HCT116 (cell line): ENCODE results near the gene PKP1. TPM values are rescaled to one million over a fixed set of nuclear protein-coding genes. Genes with fewer than 3 reads are reported as not detected.

Experiments used
- ATAC-seq: fragments of 200-7000 bp; cut with Tn5 transposase; 2 replicates; pipeline ENCODE4 v1.9.1; 2020; ENCODE audit warnings: mild to moderate bottlenecking, moderate library complexity
- BruUV-seq: library from RNA; stranded (reverse); fragments of 400-500 nt; replicated peaks from 2 replicates; lab custom pipeline; 2021; lab: Mats Ljungman, UMichigan
- CTCF ChIA-PET: fragments of 300-600 bp; sonication (Branson Sonifier 250); formaldehyde crosslinking; loops from one replicate; lab custom pipeline; 2021; ENCODE audit warnings: antibody characterized with exemption; lab: Charles Lee
- POLR2A ChIA-PET: fragments of 300-600, 350-600 bp; sonication (Branson Sonifier 250); formaldehyde crosslinking; loops from one replicate; lab custom pipeline; 2021; ENCODE audit warnings: antibody characterized with exemption; lab: Charles Lee
- RAD21 ChIA-PET, 2 experiments: fragments of 300-600 bp; sonication (Branson Sonifier 250); formaldehyde crosslinking; loops; one replicate each; lab custom pipeline; 2023; ENCODE audit warnings: low total read pairs in 2 of 2; ENCODE audit not compliant: uncharacterized antibody in 2 of 2, unreplicated experiment in 2 of 2, low non-redundant PET in 1 of 2; lab: Charles Lee
- DNase-seq: peaks from one replicate; pipeline ENCODE4 v3.0.0-alpha.2; 2010; ENCODE audit warnings: low read depth, low spot score
- H2AFZ ChIP-seq: fragments of 200-600 bp; shearing (Covaris generic), sonication (generic); 2 replicates; pipeline ENCODE4 v1.6.1; 2017; ENCODE audit warnings: low read depth, mixed run types, mixed read lengths, antibody characterized with exemption, low read length; ENCODE audit not compliant: poor library complexity, severe bottlenecking
- H3K27ac ChIP-seq: 2 replicates; pipeline ENCODE4 v1.5.1; 2012; ENCODE audit warnings: low read depth, low read length
- H3K27me3 ChIP-seq: fragments of 200-600 bp; sonication (generic); 2 replicates; pipeline ENCODE4 v1.6.1; 2016; ENCODE audit warnings: mixed run types, low read length, mixed read lengths; ENCODE audit not compliant: insufficient read depth
- H3K36me3 ChIP-seq, 2 experiments: fragments of 200-500 bp in 1 of 2; fragments of 200-600 bp in 1 of 2; sonication (Bioruptor generic) in 1 of 2; sonication (generic) in 1 of 2; 2 replicates each; pipeline versions ENCODE4 v1.5.1 to v1.6.1; 2014 to 2016; ENCODE audit warnings: low read length in 2 of 2, inconsistent platforms in 1 of 2, mixed read lengths in 1 of 2, mixed run types in 1 of 2; ENCODE audit not compliant: insufficient read depth in 2 of 2, control insufficient read depth in 1 of 2
- H3K4me1 ChIP-seq, 2 experiments: fragments of 200-600 bp in 1 of 2; sonication (generic) in 1 of 2; 2 replicates each; pipeline versions ENCODE4 v1.5.1 to v1.6.1; 2012 to 2017; ENCODE audit warnings: low read length in 2 of 2, inconsistent platforms in 1 of 2, mild to moderate bottlenecking in 1 of 2, mixed read lengths in 1 of 2, mixed run types in 1 of 2, moderate library complexity in 1 of 2; ENCODE audit not compliant: insufficient read depth in 2 of 2, control insufficient read depth in 1 of 2
- H3K4me2 ChIP-seq: fragments of 200-600 bp; sonication (generic); 2 replicates; pipeline ENCODE4 v1.6.1; 2017; ENCODE audit warnings: mixed run types, low read length, mixed read lengths
- H3K4me3 ChIP-seq, 2 experiments: fragments of 200-600 bp in 1 of 2; sonication (generic) in 1 of 2; replicated peaks in 1 of 2; 2 replicates each; pipeline ENCODE4 v1.5.1; 2011 to 2016; ENCODE audit warnings: low read length in 2 of 2, control low read depth in 1 of 2, low read depth in 1 of 2, mild to moderate bottlenecking in 1 of 2, mixed read lengths in 1 of 2, mixed run types in 1 of 2
- H3K79me2 ChIP-seq: fragments of 200-600 bp; sonication (generic); 2 replicates; pipeline ENCODE4 v1.6.1; 2017; ENCODE audit warnings: mild to moderate bottlenecking, mixed run types, low read length, moderate library complexity, mixed read lengths; ENCODE audit not compliant: insufficient read depth
- H3K9ac ChIP-seq: fragments of 200-600 bp; sonication (generic); 2 replicates; pipeline ENCODE4 v1.6.1; 2016; ENCODE audit warnings: low read length, mixed read lengths
- H3K9me2 ChIP-seq: fragments of 200-600 bp; sonication (generic), shearing (Covaris generic); 2 replicates; pipeline ENCODE4 v1.6.1; 2017; ENCODE audit warnings: mixed run types, mild to moderate bottlenecking, moderate library complexity; ENCODE audit not compliant: insufficient read depth
- H3K9me3 ChIP-seq, 2 experiments: fragments of 200-500 bp in 1 of 2; fragments of 200-600 bp in 1 of 2; sonication (Bioruptor generic) in 1 of 2; sonication (generic) in 1 of 2; 2 replicates each; pipeline ENCODE4 v1.6.1; 2014 to 2017; ENCODE audit warnings: low read length in 2 of 2, mixed read lengths in 2 of 2, inconsistent platforms in 1 of 2, low read depth in 1 of 2, mild to moderate bottlenecking in 1 of 2, mixed run types in 1 of 2, moderate library complexity in 1 of 2; ENCODE audit not compliant: control insufficient read depth in 1 of 2, insufficient read depth in 1 of 2
- H4K20me1 ChIP-seq: fragments of 200-600 bp; sonication (generic), shearing (Covaris generic); 2 replicates; pipeline ENCODE4 v1.6.1; 2017; ENCODE audit warnings: mixed run types, mild to moderate bottlenecking, moderate library complexity; ENCODE audit not compliant: insufficient read depth
- ATF3 ChIP-seq: IDR thresholded peaks from 2 replicates; pipeline ENCODE4 v1.6.1; 2012
- CBX3 ChIP-seq: IDR thresholded peaks from 2 replicates; pipeline ENCODE4 v1.6.1; 2012; ENCODE audit warnings: low read depth
- CEBPB ChIP-seq: IDR thresholded peaks from 2 replicates; pipeline ENCODE4 v1.6.1; 2012; ENCODE audit warnings: low read depth
- CTCF ChIP-seq, 3 experiments: fragments of 200-600 bp in 1 of 3; sonication (generic) in 1 of 3; IDR thresholded peaks in 2 of 3; conservative IDR thresholded peaks in 1 of 3; 2 replicates each; pipeline ENCODE4 v1.5.1; 2012 to 2017; ENCODE audit warnings: low read depth in 2 of 3, low read length in 2 of 3, antibody characterized with exemption in 1 of 3, borderline replicate concordance in 1 of 3, control low read depth in 1 of 3, mild to moderate bottlenecking in 1 of 3, mixed read lengths in 1 of 3, mixed run types in 1 of 3, moderate library complexity in 1 of 3; ENCODE audit not compliant: insufficient read depth in 1 of 3
- EZH2 ChIP-seq: fragments of 200-600 bp; sonication (generic); IDR thresholded peaks from 2 replicates; pipeline ENCODE4 v1.6.1; 2017; ENCODE audit warnings: antibody characterized with exemption, mixed run types
- EZH2phosphoT487 ChIP-seq: fragments of 200-600 bp; IDR thresholded peaks from 2 replicates; pipeline ENCODE4 v1.6.1; 2018; ENCODE audit warnings: antibody characterized with exemption, borderline replicate concordance
- FOSL1 ChIP-seq: IDR thresholded peaks from 2 replicates; pipeline ENCODE4 v1.6.1; 2012; ENCODE audit warnings: low read depth
- JUND ChIP-seq: IDR thresholded peaks from 2 replicates; pipeline ENCODE4 v1.6.1; 2012
- MAX ChIP-seq: IDR thresholded peaks from 2 replicates; pipeline ENCODE4 v1.6.1; 2012
- POLR2A ChIP-seq: IDR thresholded peaks from 2 replicates; pipeline ENCODE4 v1.7.0; 2011; ENCODE audit warnings: borderline replicate concordance; ENCODE audit not compliant: insufficient read depth, insufficient read length; ENCODE audit errors: extremely low read depth
- POLR2AphosphoS5 ChIP-seq: IDR thresholded peaks from 2 replicates; pipeline ENCODE4 v1.6.1; 2011; ENCODE audit warnings: mild to moderate bottlenecking, low read depth, low read length, moderate library complexity
- RAD21 ChIP-seq: IDR thresholded peaks from 2 replicates; pipeline ENCODE4 v1.6.1; 2012; ENCODE audit warnings: low read depth, mild to moderate bottlenecking
- REST ChIP-seq: IDR thresholded peaks from 2 replicates; pipeline ENCODE4 v1.6.1; 2012; ENCODE audit warnings: low read depth
- SP1 ChIP-seq: IDR thresholded peaks from 2 replicates; pipeline ENCODE4 v1.6.1; 2012; ENCODE audit warnings: low read depth
- SRF ChIP-seq: IDR thresholded peaks from 2 replicates; pipeline ENCODE4 v1.6.1; 2012; ENCODE audit warnings: low read depth
- TCF7L2 ChIP-seq: IDR thresholded peaks from 2 replicates; pipeline ENCODE4 v1.7.0; 2011; ENCODE audit warnings: borderline replicate concordance, inconsistent platforms; ENCODE audit not compliant: insufficient read depth, insufficient read length; ENCODE audit errors: extremely low read depth
- YY1 ChIP-seq: IDR thresholded peaks from 2 replicates; pipeline ENCODE4 v1.6.1; 2011; ENCODE audit warnings: low read length, low read depth, moderate library complexity, mild to moderate bottlenecking; ENCODE audit not compliant: insufficient replicate concordance; ENCODE audit errors: extremely low read depth
- ZBTB33 ChIP-seq: IDR thresholded peaks from 2 replicates; pipeline ENCODE4 v1.6.1; 2011; ENCODE audit warnings: mild to moderate bottlenecking, low read length, moderate library complexity; ENCODE audit not compliant: insufficient replicate concordance; ENCODE audit errors: extremely low read depth
- ZNF274 ChIP-seq: fragments of 200-500 bp; sonication (Bioruptor generic); IDR thresholded peaks from 2 replicates; pipeline ENCODE4 v1.6.1; 2014; ENCODE audit warnings: mild to moderate bottlenecking, low read depth, low read length, inconsistent platforms
- intact Hi-C: fragments of 100-400 bp; cut with micrococcal nuclease; formaldehyde crosslinking; loops from 2 replicates; pipeline ENCODE4 v1.10.0; 2022
- total RNA-seq: library from RNA; stranded (reverse); gene quantifications from one replicate; pipeline ENCODE4 v1.2.1, GENCODE V29; 2021; ENCODE audit not compliant: unreplicated experiment

Gene PKP1
- total RNA-seq, 1 experiment from 2014 or later = 0.07 TPM

GRCh38 chr1:201241736-201242135 is 41.6 kb upstream of the PKP1 start:
- ATAC-seq (no peak), DNase-seq (no peak)
- Histone ChIP-seq H3K9ac (no peak overlapping the region), H3K79me2 (no peaks in the 10 kb centered on the region), H4K20me1 (no peaks in the 10 kb centered on the region), H3K4me1 (peaks cover 4% of the 10 kb centered on the region in 2 experiments; a peak in 2 of 4 replicates), H3K27me3 (peaks cover 46% of the 10 kb centered on the region), H3K4me2 (no peak overlapping the region), H3K36me3 (no peaks in the 10 kb centered on the region), H2AFZ (no peak overlapping the region), H3K4me3 (no peak overlapping the region), H3K27ac (no peak overlapping the region), H3K9me2 (no peaks in the 10 kb centered on the region), H3K9me3 (no peaks in the 10 kb centered on the region)
- no TSS peak for BruUV-seq
- intact Hi-C loops = no loop called here
- ChIA-PET RAD21 (no interaction called here), POLR2A (no interaction called here), CTCF (interaction anchor here (1.5 kb wide), 1 partner anchor 12 kb away, joined by 3 read pairs; no protein-coding TSS in a partner anchor)
- no peak for TF ChIP-seq ATF3
- no peak for TF ChIP-seq MAX
- no peak for TF ChIP-seq YY1
- no peak for TF ChIP-seq SRF
- TF ChIP-seq ZNF274 = no peak
- TF ChIP-seq ZBTB33 = no peak
- TF ChIP-seq REST = no peak
- TF ChIP-seq JUND = no peak
- TF ChIP-seq CTCF (IDR thresholded peaks at IDR 0.05 in 2 of 3, conservative IDR thresholded peaks at IDR 0.05 in 1 of 3; ENCODE audit: borderline replicate concordance in 1 of 3, insufficient read depth in 1 of 3, low read depth in 2 of 3, low read length in 2 of 3) = no peak
- TF ChIP-seq FOSL1 = no peak
- no peak for TF ChIP-seq RAD21
- TF ChIP-seq TCF7L2 = no peak
- TF ChIP-seq CBX3 = no peak
- no peak for TF ChIP-seq POLR2AphosphoS5
- TF ChIP-seq SP1 = no peak
- no peak for TF ChIP-seq CEBPB
- TF ChIP-seq EZH2 = no peak
- TF ChIP-seq EZH2phosphoT487 = no peak
- no peak for TF ChIP-seq POLR2A
